GM12878 (cell line): Measurements from ENCODE around the gene FER1L5. TPM values are rescaled to one million over a fixed set of nuclear protein-coding genes. Genes with fewer than 3 reads are reported as not detected.

Experiments
- BCLAF1 ChIP-seq: fragments of 450-650 bp; IDR thresholded peaks from 2 replicates; pipeline ENCODE4 v1.6.1; 2017; ENCODE audit warnings: antibody characterized with exemption, mild to moderate bottlenecking, moderate library complexity
- BHLHE40 ChIP-seq, 2 experiments: fragments of 450-650 bp in 1 of 2; IDR thresholded peaks; 2 replicates each; pipeline ENCODE4 v1.6.1; 2011 to 2017; ENCODE audit warnings: low read depth in 2 of 2, borderline replicate concordance in 1 of 2, improper control_type of control experiment in 1 of 2, low read length in 1 of 2, mild to moderate bottlenecking in 1 of 2
- CTCF ChIP-seq, 3 experiments: IDR thresholded peaks in 2 of 3; conservative IDR thresholded peaks in 1 of 3; 2 replicates each; pipeline ENCODE4 v1.5.1; 2011; ENCODE audit warnings: low read depth in 3 of 3, low read length in 3 of 3, mild to moderate bottlenecking in 3 of 3, control low read depth in 2 of 3, moderate library complexity in 2 of 3, inconsistent platforms in 1 of 3, mixed read lengths in 1 of 3; ENCODE audit not compliant: control insufficient read depth in 2 of 3, insufficient read depth in 1 of 3; ENCODE audit errors: extremely low read depth in 1 of 3
- EED ChIP-seq: sonication (generic); IDR thresholded peaks from 2 replicates; pipeline ENCODE4 v1.6.1; 2016; ENCODE audit warnings: antibody characterized with exemption, low read depth
- ESRRA ChIP-seq: IDR thresholded peaks from 2 replicates; pipeline ENCODE4 v1.6.1; 2012; ENCODE audit warnings: mild to moderate bottlenecking, low read length, improper control_type of control experiment
- GABPA ChIP-seq: IDR thresholded peaks from 2 replicates; pipeline ENCODE4 v1.6.1; 2014; ENCODE audit warnings: antibody characterized with exemption, low read depth, mild to moderate bottlenecking, inconsistent platforms
- GATAD2B ChIP-seq: fragments of 450-650 bp; conservative IDR thresholded peaks from 2 replicates; pipeline ENCODE4 v1.6.1; 2017; ENCODE audit warnings: low read depth, mild to moderate bottlenecking, moderate library complexity
- MYC ChIP-seq: IDR thresholded peaks from 2 replicates; pipeline ENCODE4 v1.6.1; 2011; ENCODE audit warnings: mild to moderate bottlenecking, low read length, moderate library complexity, inconsistent platforms; ENCODE audit not compliant: insufficient read depth, insufficient replicate concordance, insufficient read length, severe bottlenecking
- NR2C1 ChIP-seq: fragments of 450-650 bp; IDR thresholded peaks from 2 replicates; pipeline ENCODE4 v1.6.1; 2017; ENCODE audit warnings: antibody characterized with exemption, mild to moderate bottlenecking, moderate library complexity
- NR2C2 ChIP-seq: IDR thresholded peaks from 2 replicates; pipeline ENCODE4 v1.6.1; 2011; ENCODE audit warnings: borderline replicate concordance, low read depth; ENCODE audit not compliant: control insufficient read depth, insufficient read length
- PAX5 ChIP-seq: IDR thresholded peaks from 2 replicates; pipeline ENCODE4 v1.6.1; 2011; ENCODE audit warnings: low read depth, low read length, borderline replicate concordance
- RCOR1 ChIP-seq: conservative IDR thresholded peaks from 2 replicates; pipeline ENCODE4 v1.6.1; 2012; ENCODE audit warnings: low read depth, low read length, improper control_type of control experiment
- SIN3A ChIP-seq: IDR thresholded peaks from 2 replicates; pipeline ENCODE4 v1.6.1; 2012; ENCODE audit warnings: low read depth, low read length, improper control_type of control experiment
- SIX5 ChIP-seq: IDR thresholded peaks from 2 replicates; pipeline ENCODE4 v1.6.1; 2011; ENCODE audit warnings: mild to moderate bottlenecking, low read depth, low read length, moderate library complexity; ENCODE audit not compliant: severe bottlenecking
- SMAD5 ChIP-seq: IDR thresholded peaks from 2 replicates; pipeline ENCODE4 v1.6.1; 2016; ENCODE audit warnings: antibody characterized with exemption, low read depth
- SP1 ChIP-seq: IDR thresholded peaks from one replicate; pipeline ENCODE4 v1.6.1; 2011; ENCODE audit warnings: low read depth, low read length
- SREBF1 ChIP-seq: IDR thresholded peaks from 2 replicates; pipeline ENCODE4 v1.6.1; 2012; ENCODE audit warnings: mild to moderate bottlenecking, low read length
- STAT3 ChIP-seq: IDR thresholded peaks from 2 replicates; pipeline ENCODE4 v1.6.1; 2011; ENCODE audit warnings: low read depth, low read length, improper control_type of control experiment
- YY1 ChIP-seq: IDR thresholded peaks from 2 replicates; pipeline ENCODE4 v1.6.1; 2011; ENCODE audit warnings: low read depth, mild to moderate bottlenecking, low read length
- ZNF687 ChIP-seq: fragments of 450-650 bp; IDR thresholded peaks from 2 replicates; pipeline ENCODE4 v1.6.1; 2017; ENCODE audit warnings: mild to moderate bottlenecking, moderate library complexity
- ZSCAN29 ChIP-seq: fragments of 450-650 bp; IDR thresholded peaks from 2 replicates; pipeline ENCODE4 v1.6.1; 2017; ENCODE audit warnings: mild to moderate bottlenecking, moderate library complexity
- polyA plus RNA-seq, 11 experiments: library from polyadenylated mRNA; depleted of rRNA in 4 of 11; unstranded in 6 of 11; stranded (reverse) in 5 of 11; fragments of >200 nt; fragmentation: Nextera tagmentation in 4 of 11; fragmentation: Illumina TruSeq in 1 of 11; extraction: Ambion mirVana in 4 of 11; extraction: Trizol in 1 of 11; gene quantifications; 1 replicate in 1 of 11; 2 replicates in 10 of 11; pipeline versions ENCODE4 v1.2.1 to v1.2.3, GENCODE V29; 2011 to 2016; ENCODE audit warnings: inconsistent platforms in 2 of 11, missing spikeins in 2 of 11, low read depth in 1 of 11
- total RNA-seq, 4 experiments: library from RNA; depleted of rRNA in 3 of 4; stranded (reverse); fragments of >200 nt in 3 of 4; fragmentation: Illumina TruSeq in 1 of 4; extraction: Trizol in 1 of 4; gene quantifications; 2 replicates each; pipeline versions ENCODE4 v1.2.1 to v1.2.3, GENCODE V29; 2013 to 2021

The FER1L5 gene
- total and polyA plus RNA-seq, 10 of the 15 experiments (the other 5 are each of a cell fraction or from before 2014, with no cell fraction given), result not detected

GRCh38 chr2:96739633-96740428 lies 97.3 kb downstream of the FER1L5 start, which contains the start of gene LMAN2L (continued):
- no peak for TF ChIP-seq ZNF687
- TF ChIP-seq ZSCAN29, result no peak
- peak; percentile 49; the same call in 1 of the 2 replicates for TF ChIP-seq SREBF1
- 0 out of 2 replicates have a peak, but pooled peaks have one; percentile 31 for TF ChIP-seq GATAD2B
- TF ChIP-seq NR2C1, result peak; percentile 58
- TF ChIP-seq YY1, result peak; percentile 98
- TF ChIP-seq PAX5, result no peak
- TF ChIP-seq SIN3A, result peak; percentile 37; the same call in 1 of the 2 replicates
- TF ChIP-seq SP1, result peak; percentile 95
- TF ChIP-seq SIX5, result peak; percentile 87
- TF ChIP-seq NR2C2, result no peak
- 0 out of 2 replicates have a peak, but pooled peaks have one; percentile 27 for TF ChIP-seq GABPA
- TF ChIP-seq CTCF (IDR thresholded peaks at IDR 0.05 in 2 of 3, conservative IDR thresholded peaks at IDR 0.05 in 1 of 3; ENCODE audit: control insufficient read depth in 2 of 3, extremely low read depth in 1 of 3, insufficient read depth in 1 of 3, low read depth in 3 of 3, low read length in 3 of 3), result no peak
- TF ChIP-seq BCLAF1, result no peak
- peak; percentile 94 to 96 for TF ChIP-seq BHLHE40 (IDR thresholded peaks at IDR 0.05; ENCODE audit: borderline replicate concordance in 1 of 2, low read depth in 2 of 2, low read length in 1 of 2)
- no peak for TF ChIP-seq STAT3
- no peak for TF ChIP-seq RCOR1
- no peak for TF ChIP-seq SMAD5
- TF ChIP-seq EED, result no peak
- no peak for TF ChIP-seq ESRRA
- TF ChIP-seq MYC, result no peak
